ENCODE measurements around the gene NSUN6. TPM values are rescaled to one million over a fixed set of nuclear protein-coding genes. Genes with fewer than 3 reads are reported as not detected.
"Not testable (repeated sequence)": the region's sequence is repeated elsewhere in the genome, so short reads cannot be mapped to it uniquely, and the experiment has no call there.

NSUN6 gene
- total RNA-seq, 1 donor from 2014 or later, result 17.8 TPM

GRCh38 chr10:18659819-18660535 is 8.6 kb upstream of the NSUN6 start:
- peak; percentile 61 for DNase-seq (ENCODE audit: low spot score)

GRCh38 chr10:18659125-18659818 is 7.9 kb upstream of the NSUN6 start, which contains the start of gene ARL5B:
TSS of gene ARL5B (plus strand) at chr10:18659431. CDS start at chr10:18659638, 207 bp downstream.
- DNase-seq (ENCODE audit: low spot score), result peak; percentile 99

- peak; percentile 73 for DNase-seq (ENCODE audit: low spot score)
Observed at GRCh38 chr10:18658271-18659124, 7.1 kb upstream of the NSUN6 start.

GRCh38 chr10:18656724-18657123 is 5.3 kb upstream of the NSUN6 start:
- no peak for DNase-seq (ENCODE audit: low spot score)

- DNase-seq (ENCODE audit: low spot score), result no peak
Observed at GRCh38 chr10:18653112-18653511, 1.7 kb upstream of the NSUN6 start.

GRCh38 chr10:18650404-18650997 is 886 bp downstream of the NSUN6 start:
- no peak for DNase-seq (ENCODE audit: low spot score)

GRCh38 chr10:18649364-18649959 is 1.9 kb downstream of the NSUN6 start:
- DNase-seq (ENCODE audit: low spot score), result no peak

GRCh38 chr10:18647945-18648344 is 3.4 kb downstream of the NSUN6 start:
- no peak for DNase-seq (ENCODE audit: low spot score)

GRCh38 chr10:18647151-18647550 is 4.2 kb downstream of the NSUN6 start:
- no peak for DNase-seq (ENCODE audit: low spot score)

GRCh38 chr10:18639719-18640118 is 11.7 kb downstream of the NSUN6 start:
- not testable (repeated sequence) for DNase-seq (ENCODE audit: low spot score)

- not testable (repeated sequence) for DNase-seq (ENCODE audit: low spot score)
Observed at GRCh38 chr10:18637400-18637799, 14.0 kb downstream of the NSUN6 start.

GRCh38 chr10:18635995-18636394 is 15.4 kb downstream of the NSUN6 start:
- DNase-seq (ENCODE audit: low spot score), result no peak

GRCh38 chr10:18632500-18632899 is 18.9 kb downstream of the NSUN6 start:
- not testable (repeated sequence) for DNase-seq (ENCODE audit: low spot score)

GRCh38 chr10:18627452-18628018 is 23.9 kb downstream of the NSUN6 start:
- peak; percentile 83 for DNase-seq (ENCODE audit: low spot score)

- DNase-seq (ENCODE audit: low spot score), result no peak
Observed at GRCh38 chr10:18625886-18626285, 25.5 kb downstream of the NSUN6 start.

GRCh38 chr10:18623671-18624070 is 27.7 kb downstream of the NSUN6 start:
- DNase-seq (ENCODE audit: low spot score), result peak; percentile 94

GRCh38 chr10:18620856-18621255 is 30.5 kb downstream of the NSUN6 start:
- DNase-seq (ENCODE audit: low spot score), result no peak

- DNase-seq (ENCODE audit: low spot score), result no peak
Observed at GRCh38 chr10:18619016-18619415, 32.4 kb downstream of the NSUN6 start.

- no peak for DNase-seq (ENCODE audit: low spot score)
Observed at GRCh38 chr10:18616337-18616736, 35.0 kb downstream of the NSUN6 start.

- DNase-seq (ENCODE audit: low spot score), result no peak
Observed at GRCh38 chr10:18615618-18616017, 35.8 kb downstream of the NSUN6 start.

- no peak for DNase-seq (ENCODE audit: low spot score)
Observed at GRCh38 chr10:18611168-18611567, 40.2 kb downstream of the NSUN6 start.

All from umbilical cord (tissue), 2 donors.